HepG2 (cell line): ENCODE results near the gene RICTOR. TPM values are rescaled to one million over a fixed set of nuclear protein-coding genes. Genes with fewer than 3 reads are reported as not detected.

Experiments used
- IRF2 ChIP-seq: IDR thresholded peaks from 2 replicates; pipeline ENCODE4 v1.6.1; 2018; ENCODE audit warnings: missing genetic modification reagents, missing compliant biosample characterization
- KDM3A ChIP-seq: IDR thresholded peaks from 2 replicates; pipeline ENCODE4 v1.6.1; 2018; ENCODE audit warnings: low read depth, missing compliant biosample characterization
- KDM4B ChIP-seq: sonication (generic); formaldehyde crosslinking; IDR thresholded peaks from 2 replicates; pipeline ENCODE4 v1.4.0; 2020; ENCODE audit warnings: missing genetic modification reagents
- NR2C2 ChIP-seq: sonication (generic); formaldehyde crosslinking; IDR thresholded peaks from 2 replicates; pipeline ENCODE4 v1.4.0; 2020; ENCODE audit warnings: missing genetic modification reagents, mild to moderate bottlenecking, moderate library complexity, borderline replicate concordance
- ZC3H4 ChIP-seq: sonication (generic); formaldehyde crosslinking; IDR thresholded peaks from 2 replicates; pipeline ENCODE4 v1.4.0; 2020; ENCODE audit warnings: missing genetic modification reagents, borderline replicate concordance
- ZNF205 ChIP-seq: IDR thresholded peaks from 2 replicates; pipeline ENCODE4 v1.6.1; 2018; ENCODE audit warnings: missing biosample characterization, missing genetic modification reagents
- ZNF484 ChIP-seq: sonication (generic); formaldehyde crosslinking; IDR thresholded peaks from 2 replicates; pipeline ENCODE4 v1.5.1; 2020; ENCODE audit warnings: mild to moderate bottlenecking, low read depth, missing genetic modification reagents, borderline replicate concordance
- polyA plus RNA-seq, 8 experiments: library from polyadenylated mRNA; depleted of rRNA in 3 of 8; stranded (reverse) in 7 of 8; unstranded in 1 of 8; fragments of >200 nt; fragmentation: Illumina TruSeq in 4 of 8; extraction: Trizol in 4 of 8; gene quantifications; 2 replicates each; pipeline versions ENCODE4 v1.2.1 to v1.2.3, GENCODE V29; 2011 to 2016; ENCODE audit warnings: low read depth in 4 of 8, missing spikeins in 1 of 8, mixed read lengths in 1 of 8; ENCODE audit not compliant: insufficient read depth in 1 of 8
- total RNA-seq, 5 experiments: library from RNA; depleted of rRNA; stranded (reverse); fragments of >200 nt; fragmentation: Illumina TruSeq; extraction: Trizol; gene quantifications; 2 replicates each; pipeline ENCODE4 v1.2.3, GENCODE V29; 2016; ENCODE audit warnings: low read depth in 1 of 5
- TF ChIP-seq, protein P1 (sequence below), 2 experiments: fragments of 450-650 bp in 1 of 2; sonication (generic) in 1 of 2; formaldehyde crosslinking in 1 of 2; IDR thresholded peaks; 2 replicates each; pipeline versions ENCODE4 v1.6.1 to v1.8.0; 2016 to 2022; ENCODE audit warnings: antibody characterized with exemption in 1 of 2, mild to moderate bottlenecking in 1 of 2, missing genetic modification reagents in 1 of 2

RICTOR gene
- total and polyA plus RNA-seq, 2 of the 13 experiments (the other 11 are each of a cell fraction or from before 2014, with no cell fraction given): 10.7 to 15.4 TPM

DNA sequence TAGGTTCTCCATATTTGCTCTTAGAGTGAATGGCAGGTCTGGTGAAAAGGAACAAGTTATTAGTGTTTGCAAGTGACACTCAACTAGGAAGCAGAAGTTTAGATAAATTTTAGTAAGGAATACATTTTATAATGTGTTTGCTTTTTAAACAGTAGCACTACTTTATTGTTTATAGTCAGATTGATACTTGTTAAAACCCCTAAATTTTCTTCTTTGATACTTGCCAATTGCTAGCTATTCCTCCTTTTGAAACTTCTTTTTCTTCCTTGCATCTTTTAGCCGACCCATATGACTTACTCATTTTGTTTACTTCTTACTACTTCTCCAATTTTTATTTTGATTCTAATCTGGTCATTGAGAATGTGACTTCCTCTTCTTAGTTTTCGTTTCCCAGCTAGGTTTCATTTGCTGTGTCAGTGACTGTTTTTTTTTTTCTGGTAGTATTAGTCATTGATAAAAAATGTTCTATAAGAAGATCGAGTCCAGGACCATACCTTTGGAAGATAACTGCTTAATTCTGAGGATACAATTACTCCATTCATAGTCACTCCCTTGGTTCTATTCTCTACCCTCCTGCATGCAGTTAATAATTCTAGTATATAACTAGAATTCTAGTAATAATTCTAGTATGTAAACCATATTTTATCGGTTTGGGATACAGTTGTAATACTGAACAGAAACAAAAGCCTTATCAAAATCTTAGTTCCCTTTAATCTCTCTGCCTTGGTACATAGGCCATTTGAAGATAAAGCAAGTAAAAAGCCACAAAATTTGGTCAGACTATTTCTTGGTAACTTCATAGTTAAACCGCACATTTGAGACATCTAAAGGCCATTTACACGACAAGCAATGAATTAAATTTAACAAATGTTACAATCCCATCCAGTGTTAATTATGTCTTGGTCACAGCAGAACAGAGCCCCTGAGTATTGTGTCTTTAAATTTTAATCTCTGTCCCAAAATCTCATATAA is 2.8 kb upstream of the RICTOR start (continued):
- TF ChIP-seq, protein P1, sequence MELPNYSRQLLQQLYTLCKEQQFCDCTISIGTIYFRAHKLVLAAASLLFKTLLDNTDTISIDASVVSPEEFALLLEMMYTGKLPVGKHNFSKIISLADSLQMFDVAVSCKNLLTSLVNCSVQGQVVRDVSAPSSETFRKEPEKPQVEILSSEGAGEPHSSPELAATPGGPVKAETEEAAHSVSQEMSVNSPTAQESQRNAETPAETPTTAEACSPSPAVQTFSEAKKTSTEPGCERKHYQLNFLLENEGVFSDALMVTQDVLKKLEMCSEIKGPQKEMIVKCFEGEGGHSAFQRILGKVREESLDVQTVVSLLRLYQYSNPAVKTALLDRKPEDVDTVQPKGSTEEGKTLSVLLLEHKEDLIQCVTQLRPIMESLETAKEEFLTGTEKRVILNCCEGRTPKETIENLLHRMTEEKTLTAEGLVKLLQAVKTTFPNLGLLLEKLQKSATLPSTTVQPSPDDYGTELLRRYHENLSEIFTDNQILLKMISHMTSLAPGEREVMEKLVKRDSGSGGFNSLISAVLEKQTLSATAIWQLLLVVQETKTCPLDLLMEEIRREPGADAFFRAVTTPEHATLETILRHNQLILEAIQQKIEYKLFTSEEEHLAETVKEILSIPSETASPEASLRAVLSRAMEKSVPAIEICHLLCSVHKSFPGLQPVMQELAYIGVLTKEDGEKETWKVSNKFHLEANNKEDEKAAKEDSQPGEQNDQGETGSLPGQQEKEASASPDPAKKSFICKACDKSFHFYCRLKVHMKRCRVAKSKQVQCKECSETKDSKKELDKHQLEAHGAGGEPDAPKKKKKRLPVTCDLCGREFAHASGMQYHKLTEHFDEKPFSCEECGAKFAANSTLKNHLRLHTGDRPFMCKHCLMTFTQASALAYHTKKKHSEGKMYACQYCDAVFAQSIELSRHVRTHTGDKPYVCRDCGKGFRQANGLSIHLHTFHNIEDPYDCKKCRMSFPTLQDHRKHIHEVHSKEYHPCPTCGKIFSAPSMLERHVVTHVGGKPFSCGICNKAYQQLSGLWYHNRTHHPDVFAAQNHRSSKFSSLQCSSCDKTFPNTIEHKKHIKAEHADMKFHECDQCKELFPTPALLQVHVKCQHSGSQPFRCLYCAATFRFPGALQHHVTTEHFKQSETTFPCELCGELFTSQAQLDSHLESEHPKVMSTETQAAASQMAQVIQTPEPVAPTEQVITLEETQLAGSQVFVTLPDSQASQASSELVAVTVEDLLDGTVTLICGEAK (IDR thresholded peaks at IDR 0.05): no peak
- TF ChIP-seq, protein P1 (CRISPR knock-in tag; IDR thresholded peaks at IDR 0.05): no peak
- TF ChIP-seq NR2C2 (CRISPR knock-in tag): no peak
- no peak for TF ChIP-seq ZNF484 (CRISPR knock-in tag)
- TF ChIP-seq KDM4B (CRISPR knock-in tag): no peak
- TF ChIP-seq ZC3H4: no peak
- no peak for TF ChIP-seq ZNF205
- no peak for TF ChIP-seq IRF2 (CRISPR knock-in tag)
- no peak for TF ChIP-seq KDM3A (CRISPR knock-in tag)
